Mesendoderm (in vitro differentiated cells): ENCODE data around the gene PTPRU.
A peak's percentile ranks its signal among the peaks of the same experiment; 100 is the strongest.

Experiments used
- DNase-seq: peaks from one replicate; pipeline ENCODE4 v3.0.0; 2013
- H2AK5ac ChIP-seq: 2 replicates; pipeline ENCODE4 v1.6.1; 2013; ENCODE audit warnings: low read length, inconsistent platforms
- H2BK120ac ChIP-seq: 2 replicates; pipeline ENCODE4 v1.6.1; 2013; ENCODE audit warnings: low read depth, mild to moderate bottlenecking, low read length, moderate library complexity, mixed read lengths
- H2BK15ac ChIP-seq: replicated peaks from 2 replicates; pipeline ENCODE4 v1.6.1; 2013; ENCODE audit warnings: low read depth, mild to moderate bottlenecking, moderate library complexity
- H2BK5ac ChIP-seq: 2 replicates; pipeline ENCODE4 v1.6.1; 2013; ENCODE audit warnings: low read length, inconsistent platforms
- H3K18ac ChIP-seq: 2 replicates; pipeline ENCODE4 v1.6.1; 2013; ENCODE audit warnings: mild to moderate bottlenecking, low read length, mixed read lengths
- H3K23ac ChIP-seq: one replicate; pipeline ENCODE4 v1.6.1; 2013; ENCODE audit warnings: low read length
- H3K27ac ChIP-seq: 2 replicates; pipeline ENCODE4 v1.5.1; 2013; ENCODE audit warnings: low read depth, mild to moderate bottlenecking, inconsistent platforms, low read length, moderate library complexity
- H3K27me3 ChIP-seq: 2 replicates; pipeline ENCODE4 v1.6.1; 2013; ENCODE audit warnings: low read length, control low read depth, mild to moderate bottlenecking, inconsistent platforms; ENCODE audit not compliant: insufficient read depth, poor library complexity
- H3K36me3 ChIP-seq: 2 replicates; pipeline ENCODE4 v1.6.1; 2013; ENCODE audit warnings: low read length, inconsistent platforms; ENCODE audit not compliant: control insufficient read depth, insufficient read depth
- H3K4ac ChIP-seq: one replicate; pipeline ENCODE4 v1.6.1; 2013; ENCODE audit warnings: low read depth, mild to moderate bottlenecking, low read length, moderate library complexity
- H3K4me1 ChIP-seq: 2 replicates; pipeline ENCODE4 v1.6.1; 2013; ENCODE audit warnings: low read depth, low read length, inconsistent platforms; ENCODE audit not compliant: control insufficient read depth
- H3K4me2 ChIP-seq: 2 replicates; pipeline ENCODE4 v1.6.1; 2013; ENCODE audit warnings: low read length
- H3K4me3 ChIP-seq: 2 replicates; pipeline ENCODE4 v1.5.1; 2013; ENCODE audit warnings: mild to moderate bottlenecking, low read length
- H3K56ac ChIP-seq: one replicate; pipeline ENCODE4 v1.6.1; 2013; ENCODE audit warnings: low read length
- H3K79me1 ChIP-seq: 2 replicates; pipeline ENCODE4 v1.6.1; 2013; ENCODE audit warnings: low read length, inconsistent platforms
- H3K79me2 ChIP-seq: 2 replicates; pipeline ENCODE4 v1.6.1; 2013; ENCODE audit warnings: mild to moderate bottlenecking, low read length; ENCODE audit not compliant: control insufficient read depth, insufficient read depth
- H3K9ac ChIP-seq: 2 replicates; pipeline ENCODE4 v1.6.1; 2013; ENCODE audit warnings: low read length, inconsistent platforms
- H4K5ac ChIP-seq: one replicate; pipeline ENCODE4 v1.6.1; 2013; ENCODE audit warnings: low read length
- H4K8ac ChIP-seq: one replicate; pipeline ENCODE4 v1.6.1; 2013; ENCODE audit warnings: low read depth, mild to moderate bottlenecking, control low read depth, low read length, moderate library complexity
- WGBS: extraction: QIAGEN DNeasy Blood & Tissue Kit; methylation state at CpG from one replicate; pipeline ENCODE4 v1.1.7; 2013; ENCODE audit warnings: low lambda C conversion rate, missing lambda C conversion rate; ENCODE audit not compliant: insufficient coverage; ENCODE audit errors: extremely low coverage; 5-methylcytosine and 5-hydroxymethylcytosine counted together

Gene PTPRU

GRCh38 chr1:29236712-29237128 is 398 bp downstream of the PTPRU start:
- Histone ChIP-seq H3K4ac (no peak overlapping the region), H2BK15ac (no peak overlapping the region), H2AK5ac (peak overlapping the region; percentile 7), H3K27ac (no peak overlapping the region), H3K4me3 (peak overlapping the region; percentile 82), H2BK5ac (peak overlapping the region; percentile 43), H3K4me1 (peaks cover 17% of the 10 kb centered on the region), H3K27me3 (no peaks in the 10 kb centered on the region), H3K56ac (peak overlapping the region; percentile 92), H3K9ac (peak overlapping the region; percentile 91), H2BK120ac (no peak overlapping the region), H3K23ac (peak overlapping the region; percentile 99), H3K4me2 (peak overlapping the region; percentile 99), H4K8ac (no peak overlapping the region), H4K5ac (no peak overlapping the region), H3K79me2 (peaks cover 20% of the 10 kb centered on the region), H3K79me1 (peaks cover 14% of the 10 kb centered on the region), H3K18ac (no peak overlapping the region), H3K36me3 (no peaks in the 10 kb centered on the region)
- peak; percentile 76 for DNase-seq
- no CpG with 5 or more reads among the region's 30 CpGs for WGBS

- Histone ChIP-seq H3K23ac (peak overlapping the region; percentile 99), H2BK120ac (no peak overlapping the region), H3K56ac (peak overlapping the region; percentile 92), H3K4ac (peak overlapping the region; percentile 36), H3K79me2 (peaks cover 23% of the 10 kb centered on the region), H4K8ac (no peak overlapping the region), H2BK5ac (peak overlapping the region; percentile 31), H4K5ac (no peak overlapping the region), H3K4me1 (peaks cover 17% of the 10 kb centered on the region), H3K36me3 (no peaks in the 10 kb centered on the region), H3K27ac (peak overlapping the region; percentile 10), H3K79me1 (peaks cover 15% of the 10 kb centered on the region), H2AK5ac (peak overlapping the region; percentile 7), H2BK15ac (no peak overlapping the region), H3K9ac (peak overlapping the region; percentile 91), H3K18ac (peak overlapping the region; percentile 33), H3K27me3 (no peaks in the 10 kb centered on the region), H3K4me3 (peak overlapping the region; percentile 82), H3K4me2 (peak overlapping the region; percentile 99)
- DNase-seq, result peak; percentile 51
- WGBS, result no CpG with 5 or more reads among the region's 79 CpGs
Measured at GRCh38 chr1:29237129-29237821, 953 bp downstream of the PTPRU start.

- Histone ChIP-seq H3K4me2 (peak overlapping the region; percentile 98), H3K27ac (peak overlapping the region; percentile 39), H3K23ac (peak overlapping the region; percentile 97), H3K18ac (peak overlapping the region; percentile 33), H2BK15ac (no peak overlapping the region), H2BK120ac (no peak overlapping the region), H3K79me1 (peaks cover 17% of the 10 kb centered on the region), H3K4me1 (peaks cover 17% of the 10 kb centered on the region), H4K8ac (no peak overlapping the region), H3K79me2 (peaks cover 25% of the 10 kb centered on the region), H3K27me3 (no peaks in the 10 kb centered on the region), H3K36me3 (no peaks in the 10 kb centered on the region), H3K9ac (peak overlapping the region; percentile 92), H3K4me3 (peak overlapping the region; percentile 74), H3K56ac (peak overlapping the region; percentile 99), H2BK5ac (no peak overlapping the region), H4K5ac (no peak overlapping the region), H3K4ac (peak overlapping the region; percentile 38), H2AK5ac (no peak overlapping the region)
- no CpG with 5 or more reads among the region's 93 CpGs for WGBS
- peak; percentile 61 for DNase-seq
Measured at GRCh38 chr1:29237852-29238619, 1.7 kb downstream of the PTPRU start.

GRCh38 chr1:29238620-29239002 is 2.3 kb downstream of the PTPRU start:
- peak; percentile 61 for DNase-seq
- peak overlapping the region; percentile 33 for H3K18ac ChIP-seq
- H3K36me3 ChIP-seq, result no peaks in the 10 kb centered on the region
- peak overlapping the region; percentile 99 for H3K56ac ChIP-seq
- H3K9ac ChIP-seq, result peak overlapping the region; percentile 92
- peaks cover 26% of the 10 kb centered on the region for H3K79me2 ChIP-seq
- H2BK120ac ChIP-seq, result no peak overlapping the region
- H3K4me2 ChIP-seq, result peak overlapping the region; percentile 98
- H4K5ac ChIP-seq, result no peak overlapping the region
- H2AK5ac ChIP-seq, result no peak overlapping the region
- no peak overlapping the region for H3K4me3 ChIP-seq
- peaks cover 17% of the 10 kb centered on the region for H3K79me1 ChIP-seq
- no peak overlapping the region for H2BK5ac ChIP-seq
- peak overlapping the region; percentile 39 for H3K27ac ChIP-seq
- H3K4me1 ChIP-seq, result peaks cover 20% of the 10 kb centered on the region
- no CpG with 5 or more reads among the region's 11 CpGs for WGBS
- H2BK15ac ChIP-seq, result no peak overlapping the region
- no peak overlapping the region for H3K4ac ChIP-seq
- peak overlapping the region; percentile 30 for H3K23ac ChIP-seq
- no peaks in the 10 kb centered on the region for H3K27me3 ChIP-seq
- H4K8ac ChIP-seq, result no peak overlapping the region

- H2BK120ac ChIP-seq, result no peak overlapping the region
- peak overlapping the region; percentile 32 for H2AK5ac ChIP-seq
- H3K4ac ChIP-seq, result no peak overlapping the region
- H3K23ac ChIP-seq, result peak overlapping the region; percentile 72
- H3K56ac ChIP-seq, result peak overlapping the region; percentile 99
- H2BK15ac ChIP-seq, result no peak overlapping the region
- peaks cover 26% of the 10 kb centered on the region for H3K4me1 ChIP-seq
- no peaks in the 10 kb centered on the region for H3K36me3 ChIP-seq
- H3K79me1 ChIP-seq, result peaks cover 21% of the 10 kb centered on the region
- H3K18ac ChIP-seq, result no peak overlapping the region
- H2BK5ac ChIP-seq, result no peak overlapping the region
- no peak overlapping the region for H3K4me3 ChIP-seq
- WGBS, result no CpG with 5 or more reads among the region's 7 CpGs
- no peaks in the 10 kb centered on the region for H3K27me3 ChIP-seq
- H3K79me2 ChIP-seq, result peaks cover 31% of the 10 kb centered on the region
- peak overlapping the region; percentile 25 for H3K27ac ChIP-seq
- peak overlapping the region; percentile 11 for H3K4me2 ChIP-seq
- peak; percentile 71 for DNase-seq
- peak overlapping the region; percentile 48 for H3K9ac ChIP-seq
- no peak overlapping the region for H4K5ac ChIP-seq
- H4K8ac ChIP-seq, result no peak overlapping the region
Measured at GRCh38 chr1:29239142-29239541, 2.8 kb downstream of the PTPRU start.
